Suppressor macrophage treated with lipopolysaccharide for 4 hours (primary cell): ENCODE data around the gene RUFY3.
A peak's percentile ranks its signal among the peaks of the same experiment; 100 is the strongest.
"Not testable (repeated sequence)": the region's sequence is repeated elsewhere in the genome, so short reads cannot be mapped to it uniquely, and the experiment has no call there.

Source experiments
- DNase-seq: peaks from one replicate; pipeline ENCODE4 v3.0.0-alpha.2; 2020

RUFY3 gene

GRCh38 chr4:70739496-70740337, 18.0 kb downstream of the RUFY3 start:
- no peak for DNase-seq

GRCh38 chr4:70741867-70742658, 20.3 kb downstream of the RUFY3 start:
- DNase-seq, result no peak

GRCh38 chr4:70743731-70744130, 22.0 kb downstream of the RUFY3 start:
- no peak for DNase-seq

GRCh38 chr4:70746179-70746839, 24.5 kb downstream of the RUFY3 start:
- no peak for DNase-seq

GRCh38 chr4:70747874-70748273, 26.1 kb downstream of the RUFY3 start:
- peak; percentile 65 for DNase-seq

DNA sequence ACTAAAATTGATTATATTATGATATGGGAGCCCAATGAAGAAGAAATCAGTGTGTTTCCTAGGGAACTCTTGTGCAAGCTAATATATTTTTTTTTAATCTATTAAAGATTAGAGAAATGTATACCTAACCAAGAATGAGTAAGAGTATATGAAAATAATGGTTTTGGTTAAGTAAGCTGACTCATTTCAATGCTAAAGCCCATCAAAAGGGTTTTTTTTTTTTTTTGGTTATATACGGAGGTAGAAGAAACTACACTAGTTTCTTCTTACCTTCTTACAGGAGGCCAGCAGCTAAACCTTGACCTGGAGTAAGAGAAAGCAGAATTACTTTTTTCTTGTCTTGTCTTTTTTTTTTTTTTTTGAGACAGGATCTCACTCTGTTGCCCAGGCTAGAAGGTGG, 27.5 kb downstream of the RUFY3 start:
- no peak for DNase-seq

GRCh38 chr4:70752236-70752635, 30.5 kb downstream of the RUFY3 start:
- DNase-seq, result peak; percentile 49

DNA sequence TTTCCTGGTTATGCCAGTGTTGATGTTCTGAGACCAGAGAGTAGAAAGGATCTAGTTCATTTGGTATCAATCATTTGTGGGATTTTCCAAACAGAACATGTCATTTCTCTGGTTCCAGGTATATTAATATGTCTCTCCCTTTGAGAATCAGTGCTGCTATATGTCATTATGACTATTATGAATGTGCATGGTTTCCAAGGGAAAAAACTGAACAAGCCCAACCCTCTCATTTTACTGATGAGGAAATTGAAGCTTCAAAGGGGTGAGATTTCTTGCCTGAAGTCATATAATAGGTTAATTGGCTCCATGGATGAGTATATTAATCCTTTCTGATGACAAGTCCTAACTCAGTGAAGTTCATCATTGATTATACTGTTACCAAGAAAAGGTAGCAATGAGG, 31.9 kb downstream of the RUFY3 start:
- DNase-seq, result no peak

GRCh38 chr4:70754470-70754869, 32.7 kb downstream of the RUFY3 start:
- peak; percentile 76 for DNase-seq

GRCh38 chr4:70754990-70755688, 33.4 kb downstream of the RUFY3 start:
- DNase-seq, result peak; percentile 43

DNA sequence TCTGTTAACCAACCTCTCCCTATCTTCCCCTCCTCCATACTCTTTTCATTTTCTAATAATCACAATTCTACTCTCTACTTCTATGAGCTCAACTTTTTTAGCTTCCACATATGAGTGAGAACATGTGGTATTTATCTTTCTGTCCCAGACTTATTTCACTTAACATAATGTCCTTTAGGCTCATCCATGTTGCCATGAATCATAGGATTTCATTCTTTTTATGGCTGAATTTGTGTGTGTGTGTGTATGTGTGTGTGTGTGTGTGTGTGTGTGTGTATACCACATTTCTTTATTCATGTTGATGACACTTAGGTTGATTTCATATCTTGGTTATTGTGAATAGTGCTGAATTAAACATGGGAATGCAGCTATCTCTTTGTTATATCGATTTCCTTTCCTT, 37.4 kb downstream of the RUFY3 start:
- DNase-seq, result no peak

DNA sequence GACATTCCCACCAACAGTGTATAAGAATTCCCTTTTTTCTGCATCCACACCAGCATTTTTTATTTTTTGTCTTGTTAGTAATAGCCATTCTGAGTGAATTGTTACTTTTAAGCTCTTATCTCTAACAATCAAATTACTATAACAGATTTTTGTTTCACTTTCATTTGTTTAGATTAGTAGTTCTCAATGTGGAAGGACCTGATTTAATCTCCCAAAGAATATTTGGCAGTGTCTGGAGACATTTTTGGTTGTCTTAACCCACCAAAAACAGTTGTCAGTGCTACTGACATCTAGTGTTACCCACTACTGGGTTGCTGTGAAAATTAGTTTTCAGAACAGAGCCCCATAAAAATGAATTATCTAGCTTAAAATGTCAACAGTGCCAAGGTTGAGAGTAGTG, 37.9 kb downstream of the RUFY3 start:
- no peak for DNase-seq

GRCh38 chr4:70760662-70761061, 38.9 kb downstream of the RUFY3 start:
- no peak for DNase-seq

- DNase-seq, result no peak
Measured at GRCh38 chr4:70761276-70761816, 39.6 kb downstream of the RUFY3 start.

DNA sequence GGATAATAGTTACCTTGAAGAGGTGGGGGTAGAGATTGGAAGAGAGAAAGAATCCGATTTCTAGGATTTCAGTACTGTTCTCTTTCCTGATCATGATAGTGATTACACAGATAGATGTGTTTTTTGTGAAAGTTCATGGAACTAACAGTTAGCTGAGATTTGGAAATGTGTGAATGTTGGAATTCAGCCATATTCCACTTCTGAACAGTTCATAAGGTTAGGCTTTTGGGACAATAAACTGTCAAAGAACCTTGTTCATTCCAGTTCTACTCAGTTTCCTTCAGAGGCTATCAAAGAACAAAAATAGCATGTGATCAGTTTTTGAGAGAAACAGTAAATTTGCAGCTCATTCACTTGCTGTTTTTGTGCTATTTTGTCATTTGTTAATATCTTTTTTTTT, 43.6 kb downstream of the RUFY3 start:
- DNase-seq, result no peak

DNA sequence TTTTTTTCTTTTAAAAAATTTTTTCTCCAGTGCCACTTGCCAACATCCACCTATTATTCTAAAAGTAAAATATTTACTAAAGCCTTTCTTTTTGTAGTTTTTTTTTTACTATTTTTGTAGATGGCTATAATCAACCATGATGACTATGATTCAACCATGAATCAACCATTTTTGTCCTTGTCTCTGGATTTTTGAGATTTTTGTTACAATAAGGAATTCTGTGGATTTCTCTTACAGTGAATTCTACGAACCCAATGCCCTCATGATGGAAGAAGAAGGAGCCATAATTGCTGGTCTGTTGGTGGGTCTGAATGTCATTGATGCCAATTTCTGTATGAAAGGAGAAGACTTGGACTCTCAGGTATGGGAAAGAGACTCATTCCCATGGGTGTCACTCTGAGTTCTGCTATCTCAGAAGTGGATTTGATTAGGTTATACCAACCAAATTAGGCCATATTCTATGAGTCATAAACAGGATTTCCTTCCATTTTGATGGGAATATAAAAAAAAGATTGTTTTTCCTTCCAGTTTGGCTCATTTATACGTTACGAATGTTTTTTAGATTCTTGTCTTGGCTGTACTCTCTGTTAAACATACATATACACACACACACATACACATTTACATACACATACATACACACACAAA, 46.7 kb downstream of the RUFY3 start:
- no peak for DNase-seq

- not testable (repeated sequence) for DNase-seq
Measured at GRCh38 chr4:70769396-70769795, 47.6 kb downstream of the RUFY3 start.

- peak; percentile 50 for DNase-seq
Measured at GRCh38 chr4:70772929-70773555, 51.3 kb downstream of the RUFY3 start.

DNA sequence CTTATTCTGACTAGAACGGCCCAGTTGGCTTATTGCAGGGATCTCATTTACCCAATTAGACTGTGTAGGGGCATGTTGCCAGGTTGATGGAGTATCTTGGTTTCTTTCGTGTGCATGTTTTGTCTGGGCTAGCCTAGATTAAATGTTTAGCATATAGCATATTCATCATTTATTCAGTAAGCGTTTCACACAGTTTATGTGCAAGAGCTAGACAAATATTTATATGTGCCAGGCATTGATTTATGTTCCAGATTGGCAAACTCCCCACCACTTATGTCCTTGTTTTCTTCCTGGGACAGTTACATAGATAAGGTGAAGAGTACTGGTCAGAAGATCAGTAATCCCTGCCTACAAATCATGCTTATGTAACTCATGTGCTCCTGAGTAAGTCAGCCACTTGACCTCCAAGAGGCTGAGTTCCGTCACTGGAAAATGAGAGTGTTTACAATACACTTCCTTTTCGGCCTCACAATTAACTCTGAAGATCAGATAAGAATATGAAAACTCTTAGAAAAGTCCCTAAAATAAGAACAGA, 57.2 kb downstream of the RUFY3 start:
- peak; percentile 39 for DNase-seq

GRCh38 chr4:70783096-70783495, 61.3 kb downstream of the RUFY3 start:
- no peak for DNase-seq

DNA sequence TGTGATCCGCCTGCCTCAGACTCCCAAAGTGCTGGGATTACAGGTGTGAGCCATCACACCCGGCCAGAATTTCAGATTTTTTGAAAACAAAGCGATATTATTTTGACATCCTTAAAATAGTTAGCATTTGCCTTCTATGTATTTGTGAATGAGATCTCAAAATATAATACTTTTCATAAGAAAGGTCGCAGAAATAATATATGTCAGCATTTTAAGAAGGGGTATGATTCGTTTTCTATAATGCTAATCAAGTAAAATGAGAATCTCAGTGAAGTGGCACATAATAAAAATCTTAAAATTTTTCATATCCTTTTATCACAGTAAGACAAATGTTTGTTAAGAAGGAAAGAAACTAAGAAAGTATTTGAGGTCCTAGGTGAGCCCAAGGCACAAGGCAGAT, 65.7 kb downstream of the RUFY3 start:
- DNase-seq, result no peak
